HG03469 (cell line): Measurements from ENCODE around the gene RNF40.

ENCODE experiments used
- ATAC-seq: cut with Tn5 transposase; IDR thresholded peaks from one replicate; pipeline ENCODE4 v1.9.1; 2021; ENCODE audit warnings: mild to moderate bottlenecking, moderate library complexity, moderate number of reproducible peaks; ENCODE audit not compliant: unreplicated experiment

The RNF40 gene

DNA sequence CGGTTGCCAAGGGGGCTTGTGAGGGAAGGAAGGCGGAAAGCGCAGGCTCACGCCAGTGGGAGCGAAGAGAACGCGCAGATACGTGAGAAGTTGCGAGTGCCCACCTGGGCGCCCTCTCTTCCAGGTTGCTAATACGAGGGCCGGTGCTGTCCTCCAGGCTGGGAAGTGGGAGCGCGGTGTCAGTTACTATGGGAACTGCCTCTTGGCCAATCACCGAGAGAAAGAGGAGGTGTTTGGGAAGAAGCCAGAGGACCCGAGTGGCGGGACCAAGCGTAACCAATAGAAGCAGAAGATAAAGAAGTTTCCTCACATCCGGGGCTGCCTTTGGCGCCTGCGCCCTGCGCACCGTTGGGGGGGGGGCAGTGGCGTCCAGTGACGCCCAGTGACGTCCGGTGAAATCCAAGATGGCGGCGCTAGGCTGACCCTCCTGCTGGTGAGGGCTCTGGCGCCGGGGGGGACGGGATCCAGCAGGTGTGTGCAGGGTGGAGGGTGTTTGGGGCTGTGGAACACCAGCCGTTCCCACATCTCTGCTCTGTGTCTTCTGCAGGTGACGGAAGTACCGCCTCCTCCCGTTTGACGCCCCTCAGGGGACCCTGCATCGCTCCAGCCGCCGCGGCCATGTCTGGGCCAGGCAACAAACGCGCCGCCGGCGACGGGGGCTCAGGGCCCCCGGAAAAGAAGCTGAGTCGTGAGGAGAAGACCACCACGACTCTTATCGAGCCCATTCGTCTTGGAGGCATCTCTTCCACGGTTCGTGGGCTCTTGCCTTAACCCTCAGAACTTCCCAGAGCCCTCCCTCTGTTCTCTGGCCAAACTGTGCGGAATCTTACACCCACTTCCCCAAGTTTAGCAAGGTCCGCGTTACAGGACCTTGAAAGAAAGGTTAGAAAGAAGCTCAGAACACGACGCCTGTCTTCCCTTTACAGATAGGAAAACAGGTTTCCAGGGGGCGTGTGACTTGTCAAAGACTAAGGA, at the start of gene RNF40, which contains the start of gene CFAP119:
Gene RNF40, plus strand, starts transcription at position 395 of the 975 bp plus-strand sequence. Its CDS starts 224 bp downstream, at position 619.
Gene CFAP119, minus strand, starts transcription at position 135 of the 975 bp plus-strand sequence. CDS start 314 bp downstream, outside the sequence.
- ATAC-seq: peak; percentile 66

DNA sequence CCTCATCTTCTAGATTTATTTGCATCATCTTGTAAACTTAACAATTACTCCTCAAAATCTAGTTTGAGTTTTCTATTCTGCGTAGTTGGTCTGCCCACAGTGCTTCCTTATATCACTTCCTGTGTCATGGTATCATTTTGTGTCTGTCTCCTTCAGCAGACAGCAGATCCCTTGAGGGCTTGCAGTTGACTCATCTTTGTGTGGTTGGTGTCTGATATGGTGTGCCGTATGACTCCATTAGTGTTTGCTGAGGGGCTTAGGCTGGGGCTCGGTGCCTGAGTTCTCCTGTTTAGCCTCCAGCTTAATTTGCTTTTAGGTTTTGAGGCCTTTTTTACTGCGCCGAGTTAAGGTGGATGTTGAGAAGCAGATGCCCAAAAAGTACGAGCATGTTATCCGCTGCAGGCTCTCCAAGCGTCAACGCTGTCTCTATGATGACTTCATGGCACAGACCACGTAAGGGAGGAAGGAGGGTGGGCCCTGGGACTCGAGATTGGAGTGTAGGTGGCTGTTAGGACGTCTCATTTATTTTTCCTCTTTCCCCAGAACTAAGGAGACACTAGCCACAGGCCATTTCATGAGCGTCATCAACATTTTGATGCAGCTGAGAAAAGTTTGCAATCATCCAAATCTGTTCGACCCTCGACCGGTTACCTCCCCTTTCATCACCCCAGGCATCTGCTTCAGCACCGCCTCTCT, 46.2 kb upstream of the RNF40 start:
- ATAC-seq: no peak

DNA sequence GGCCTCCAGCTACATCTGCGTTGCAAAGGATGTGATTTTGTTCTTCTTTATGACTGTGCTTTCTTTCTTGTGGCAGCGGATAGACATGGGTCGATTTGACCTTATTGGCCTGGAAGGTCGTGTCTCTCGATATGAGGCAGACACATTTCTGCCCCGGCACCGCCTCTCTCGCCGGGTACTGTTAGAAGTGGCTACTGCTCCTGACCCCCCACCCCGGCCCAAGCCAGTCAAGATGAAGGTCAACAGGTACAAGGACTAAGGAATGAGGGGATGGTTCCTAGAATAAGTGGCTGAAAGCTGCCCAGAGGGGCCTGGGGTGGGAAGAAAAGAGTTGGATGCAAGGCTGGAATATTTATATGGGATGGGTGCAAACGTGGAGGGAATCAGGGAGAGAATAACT, 42.0 kb upstream of the RNF40 start:
- ATAC-seq: no peak

DNA sequence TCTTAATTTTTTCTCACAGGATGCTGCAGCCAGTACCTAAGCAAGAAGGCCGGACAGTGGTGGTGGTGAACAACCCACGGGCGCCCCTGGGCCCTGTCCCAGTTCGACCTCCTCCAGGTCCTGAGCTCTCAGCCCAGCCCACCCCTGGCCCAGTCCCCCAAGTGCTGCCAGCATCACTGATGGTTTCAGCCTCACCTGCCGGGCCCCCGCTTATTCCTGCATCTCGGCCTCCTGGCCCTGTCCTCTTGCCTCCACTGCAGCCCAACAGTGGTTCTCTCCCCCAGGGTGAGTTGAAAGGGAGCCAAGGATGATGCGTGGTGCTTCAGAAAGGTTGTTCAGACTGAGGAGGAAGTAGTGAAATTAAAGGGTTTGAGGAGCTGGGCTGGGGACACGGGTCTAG, 41.4 kb upstream of the RNF40 start:
- ATAC-seq: no peak

DNA sequence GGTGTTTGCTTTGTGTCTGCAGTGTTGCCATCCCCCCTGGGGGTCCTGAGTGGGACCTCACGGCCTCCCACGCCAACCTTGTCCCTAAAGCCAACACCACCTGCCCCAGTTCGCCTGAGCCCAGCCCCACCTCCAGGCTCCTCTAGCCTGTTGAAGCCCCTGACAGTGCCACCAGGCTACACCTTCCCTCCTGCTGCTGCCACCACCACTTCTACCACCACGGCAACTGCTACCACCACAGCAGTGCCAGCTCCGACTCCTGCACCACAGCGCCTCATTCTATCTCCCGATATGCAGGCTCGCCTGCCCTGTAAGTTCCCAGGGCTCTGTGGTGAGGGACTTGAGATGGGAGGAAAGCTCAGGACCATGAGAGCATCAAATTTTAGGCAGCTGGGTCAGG, 41.0 kb upstream of the RNF40 start:
- no peak for ATAC-seq

DNA sequence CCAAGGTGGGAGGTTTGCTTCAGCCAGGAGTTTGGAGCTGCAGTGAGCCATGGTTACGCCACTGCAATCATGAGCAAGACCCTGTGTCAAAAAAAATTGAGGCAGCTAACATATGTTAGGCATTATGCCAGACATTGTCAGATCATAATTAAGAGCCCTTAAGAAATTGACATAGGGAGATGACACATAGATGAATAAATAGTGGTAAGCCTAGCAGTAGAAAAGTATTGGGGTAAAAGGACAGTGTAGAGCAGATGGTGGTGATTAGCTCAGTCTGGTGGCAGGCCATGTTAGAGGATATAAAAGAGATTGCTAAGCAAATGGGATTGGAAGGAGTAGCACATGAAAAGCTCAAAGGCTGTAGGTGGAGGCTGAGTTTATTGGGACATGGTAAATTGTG, 40.5 kb upstream of the RNF40 start:
- no peak for ATAC-seq

DNA sequence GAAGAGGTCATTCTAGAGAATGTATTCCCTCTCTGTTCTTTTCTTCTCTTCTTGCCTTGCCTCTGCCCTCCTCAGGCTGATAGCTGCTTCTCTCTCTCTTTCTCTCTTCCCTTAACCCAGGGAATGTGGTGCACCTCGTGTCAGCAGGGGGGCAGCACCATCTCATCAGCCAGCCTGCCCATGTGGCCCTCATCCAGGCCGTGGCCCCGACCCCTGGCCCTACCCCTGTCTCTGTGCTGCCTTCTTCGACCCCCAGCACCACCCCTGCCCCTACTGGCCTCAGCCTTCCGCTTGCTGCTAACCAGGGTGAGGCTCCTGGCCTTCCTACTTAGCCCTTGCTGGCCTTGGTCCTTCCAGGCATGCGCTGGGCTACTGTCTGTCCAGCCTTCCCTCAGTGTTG, 39.7 kb upstream of the RNF40 start:
- ATAC-seq: no peak

DNA sequence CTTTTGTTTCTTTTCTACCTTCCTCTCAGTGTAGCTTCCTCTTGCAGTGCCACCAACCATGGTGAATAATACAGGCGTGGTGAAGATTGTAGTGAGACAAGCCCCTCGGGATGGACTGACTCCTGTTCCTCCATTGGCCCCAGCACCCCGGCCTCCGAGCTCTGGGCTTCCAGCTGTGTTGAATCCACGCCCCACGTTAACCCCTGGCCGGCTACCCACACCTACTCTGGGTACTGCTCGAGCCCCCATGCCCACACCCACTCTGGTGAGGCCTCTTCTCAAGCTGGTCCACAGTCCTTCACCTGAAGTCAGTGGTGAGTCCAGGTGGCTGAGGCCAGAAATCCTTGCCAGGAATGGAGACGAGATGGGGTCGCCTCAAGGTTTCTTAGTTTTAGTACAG, 39.2 kb upstream of the RNF40 start:
- ATAC-seq: no peak

DNA sequence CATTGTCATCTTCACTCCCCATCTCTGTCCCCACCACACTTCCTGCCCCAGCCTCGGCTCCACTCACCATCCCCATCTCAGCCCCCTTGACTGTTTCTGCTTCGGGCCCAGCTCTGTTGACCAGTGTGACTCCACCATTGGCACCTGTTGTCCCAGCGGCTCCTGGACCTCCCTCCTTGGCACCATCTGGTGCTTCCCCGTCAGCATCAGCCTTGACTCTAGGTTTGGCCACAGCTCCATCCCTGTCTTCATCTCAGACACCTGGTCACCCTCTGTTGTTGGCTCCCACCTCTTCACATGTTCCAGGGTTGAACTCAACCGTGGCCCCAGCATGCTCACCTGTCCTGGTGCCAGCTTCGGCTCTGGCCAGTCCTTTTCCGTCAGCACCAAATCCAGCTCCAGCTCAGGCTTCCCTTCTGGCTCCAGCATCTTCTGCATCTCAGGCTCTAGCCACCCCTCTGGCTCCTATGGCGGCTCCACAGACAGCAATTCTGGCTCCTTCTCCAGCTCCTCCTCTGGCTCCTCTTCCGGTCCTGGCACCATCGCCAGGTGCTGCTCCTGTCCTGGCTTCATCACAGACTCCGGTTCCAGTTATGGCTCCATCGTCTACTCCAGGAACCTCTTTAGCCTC, 38.3 kb upstream of the RNF40 start:
- ATAC-seq: no peak

DNA sequence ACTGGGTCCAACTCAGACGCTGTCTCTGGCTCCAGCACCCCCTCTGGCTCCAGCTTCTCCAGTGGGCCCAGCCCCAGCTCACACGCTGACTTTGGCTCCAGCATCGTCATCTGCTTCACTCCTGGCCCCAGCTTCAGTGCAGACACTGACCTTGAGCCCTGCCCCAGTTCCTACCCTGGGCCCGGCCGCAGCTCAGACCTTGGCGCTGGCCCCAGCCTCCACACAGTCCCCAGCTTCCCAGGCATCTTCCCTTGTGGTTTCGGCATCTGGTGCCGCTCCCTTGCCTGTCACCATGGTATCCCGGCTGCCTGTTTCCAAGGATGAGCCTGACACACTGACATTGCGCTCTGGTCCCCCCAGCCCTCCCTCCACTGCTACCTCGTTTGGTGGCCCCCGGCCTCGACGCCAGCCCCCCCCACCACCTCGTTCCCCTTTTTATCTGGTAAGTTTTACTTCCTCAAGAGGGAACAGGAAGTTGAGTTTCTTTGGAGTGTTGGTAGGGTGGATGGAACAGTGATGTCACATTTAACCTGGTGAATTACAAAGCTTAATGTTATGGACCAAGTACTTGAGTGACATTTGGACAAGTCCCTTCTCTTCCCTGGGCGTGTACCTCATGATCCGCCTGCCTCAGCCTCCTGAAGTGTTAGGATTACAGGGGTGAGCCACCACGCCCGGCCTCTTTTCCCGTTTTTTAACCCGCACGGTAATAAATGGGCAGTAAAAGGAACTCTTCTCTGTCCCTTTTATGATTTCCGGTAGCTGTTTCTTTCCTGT, 37.3 kb upstream of the RNF40 start:
- ATAC-seq: no peak

DNA sequence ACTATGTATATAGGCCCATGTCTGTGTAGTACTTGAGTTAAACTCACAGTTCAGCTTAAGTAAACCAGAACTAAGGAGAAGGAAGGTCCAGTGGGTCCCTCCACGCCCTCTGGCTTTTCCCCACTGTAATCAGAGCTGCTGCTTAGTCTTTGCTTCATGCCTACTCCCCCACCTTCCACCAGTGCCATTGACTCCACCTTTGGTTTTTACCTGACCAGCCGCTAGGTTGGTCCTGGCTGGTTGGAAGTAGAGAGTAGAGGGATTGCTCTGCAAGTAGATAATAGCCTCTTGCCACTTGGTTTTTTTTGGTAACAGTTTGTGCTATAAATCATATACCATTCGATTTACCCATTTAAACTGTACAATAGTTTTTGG, 36.7 kb upstream of the RNF40 start:
- ATAC-seq: no peak

DNA sequence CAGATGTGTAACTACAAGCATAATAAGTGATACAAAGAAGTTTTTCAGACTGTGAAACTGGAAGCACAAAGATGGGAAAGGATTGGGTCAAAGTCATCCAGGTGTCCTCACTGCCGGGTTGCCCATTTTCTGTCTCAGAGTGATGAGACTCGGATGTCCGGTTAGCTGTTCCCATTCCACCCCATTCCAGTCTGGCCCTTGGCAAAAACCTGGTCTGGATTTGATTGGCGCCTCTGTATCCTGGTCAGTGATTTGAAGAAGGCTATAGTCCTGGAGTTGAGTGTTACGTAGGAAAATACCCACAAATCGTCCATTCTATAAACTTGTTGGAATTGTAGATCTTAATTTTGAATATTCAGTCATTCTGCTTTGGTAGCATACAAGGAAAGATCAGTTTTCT, 33.8 kb upstream of the RNF40 start:
- ATAC-seq: no peak

DNA sequence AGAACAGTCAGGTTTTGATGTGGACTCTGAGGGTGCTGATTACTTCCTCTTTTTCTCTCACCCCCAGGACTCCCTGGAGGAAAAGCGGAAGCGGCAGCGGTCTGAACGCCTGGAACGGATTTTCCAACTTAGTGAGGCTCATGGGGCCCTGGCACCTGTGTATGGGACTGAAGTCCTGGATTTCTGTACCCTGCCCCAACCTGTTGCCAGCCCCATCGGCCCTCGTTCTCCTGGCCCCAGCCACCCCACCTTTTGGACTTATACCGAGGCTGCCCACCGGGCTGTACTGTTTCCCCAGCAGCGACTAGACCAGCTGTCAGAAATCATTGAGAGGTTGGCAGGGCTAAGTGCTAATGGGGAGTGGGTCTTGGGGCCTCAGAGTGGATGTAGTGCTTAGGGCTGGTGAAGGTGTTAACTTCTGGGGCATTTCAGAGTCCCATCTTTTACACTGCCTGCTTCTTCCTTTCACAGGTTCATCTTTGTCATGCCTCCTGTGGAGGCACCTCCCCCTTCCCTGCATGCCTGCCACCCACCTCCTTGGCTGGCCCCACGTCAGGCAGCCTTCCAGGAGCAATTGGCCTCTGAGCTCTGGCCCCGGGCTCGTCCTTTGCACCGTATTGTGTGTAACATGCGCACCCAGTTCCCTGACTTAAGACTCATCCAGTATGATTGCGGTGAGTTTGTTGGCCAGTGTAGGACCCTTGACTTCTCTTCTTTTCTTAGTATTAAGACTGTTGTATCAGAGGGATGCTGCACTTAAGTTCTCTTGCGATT, 33.0 kb upstream of the RNF40 start:
- ATAC-seq: no peak

DNA sequence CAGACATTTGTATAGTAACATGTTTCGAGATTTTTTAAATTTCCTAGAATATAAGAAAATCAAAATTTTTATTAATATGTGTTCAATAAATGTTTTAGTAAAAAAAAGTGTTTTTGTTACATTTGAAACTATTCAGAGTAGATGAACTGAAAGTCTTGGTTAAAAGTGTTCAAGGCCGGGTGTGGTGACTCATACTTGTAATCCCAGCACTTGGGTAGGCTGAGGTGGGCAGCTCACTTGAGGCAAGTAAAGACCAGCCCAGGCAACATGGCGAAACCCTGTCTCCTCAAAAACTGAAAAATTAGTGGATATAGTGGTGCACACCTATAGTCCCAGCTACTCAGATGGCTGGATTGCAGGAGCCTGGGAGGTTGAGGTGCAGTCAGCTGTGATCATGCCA, 30.7 kb upstream of the RNF40 start:
- no peak for ATAC-seq

DNA sequence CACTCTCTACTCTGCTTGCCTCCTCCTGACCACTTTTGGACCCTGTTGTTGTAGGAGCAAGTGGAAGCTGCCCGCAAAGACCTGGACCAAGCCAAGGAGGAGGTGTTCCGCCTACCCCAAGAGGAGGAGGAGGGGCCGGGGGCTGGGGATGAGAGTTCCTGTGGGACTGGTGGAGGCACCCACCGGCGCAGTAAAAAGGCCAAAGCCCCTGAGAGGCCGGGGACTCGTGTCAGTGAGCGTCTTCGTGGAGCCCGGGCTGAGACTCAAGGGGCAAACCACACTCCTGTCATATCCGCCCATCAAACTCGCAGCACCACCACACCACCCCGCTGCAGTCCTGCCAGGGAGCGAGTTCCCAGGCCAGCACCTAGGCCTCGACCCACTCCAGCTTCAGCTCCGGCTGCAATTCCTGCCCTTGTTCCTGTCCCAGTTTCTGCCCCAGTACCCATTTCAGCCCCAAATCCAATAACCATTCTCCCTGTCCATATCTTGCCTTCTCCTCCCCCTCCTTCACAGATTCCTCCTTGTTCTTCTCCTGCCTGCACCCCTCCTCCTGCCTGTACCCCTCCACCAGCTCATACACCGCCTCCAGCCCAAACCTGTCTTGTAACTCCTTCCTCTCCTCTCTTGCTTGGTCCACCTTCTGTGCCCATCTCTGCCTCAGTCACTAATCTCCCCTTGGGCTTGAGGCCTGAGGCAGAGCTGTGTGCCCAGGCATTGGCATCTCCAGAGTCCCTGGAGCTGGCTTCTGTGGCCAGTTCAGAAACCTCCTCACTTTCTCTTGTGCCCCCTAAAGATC, 24.9 kb upstream of the RNF40 start:
- ATAC-seq: no peak

DNA sequence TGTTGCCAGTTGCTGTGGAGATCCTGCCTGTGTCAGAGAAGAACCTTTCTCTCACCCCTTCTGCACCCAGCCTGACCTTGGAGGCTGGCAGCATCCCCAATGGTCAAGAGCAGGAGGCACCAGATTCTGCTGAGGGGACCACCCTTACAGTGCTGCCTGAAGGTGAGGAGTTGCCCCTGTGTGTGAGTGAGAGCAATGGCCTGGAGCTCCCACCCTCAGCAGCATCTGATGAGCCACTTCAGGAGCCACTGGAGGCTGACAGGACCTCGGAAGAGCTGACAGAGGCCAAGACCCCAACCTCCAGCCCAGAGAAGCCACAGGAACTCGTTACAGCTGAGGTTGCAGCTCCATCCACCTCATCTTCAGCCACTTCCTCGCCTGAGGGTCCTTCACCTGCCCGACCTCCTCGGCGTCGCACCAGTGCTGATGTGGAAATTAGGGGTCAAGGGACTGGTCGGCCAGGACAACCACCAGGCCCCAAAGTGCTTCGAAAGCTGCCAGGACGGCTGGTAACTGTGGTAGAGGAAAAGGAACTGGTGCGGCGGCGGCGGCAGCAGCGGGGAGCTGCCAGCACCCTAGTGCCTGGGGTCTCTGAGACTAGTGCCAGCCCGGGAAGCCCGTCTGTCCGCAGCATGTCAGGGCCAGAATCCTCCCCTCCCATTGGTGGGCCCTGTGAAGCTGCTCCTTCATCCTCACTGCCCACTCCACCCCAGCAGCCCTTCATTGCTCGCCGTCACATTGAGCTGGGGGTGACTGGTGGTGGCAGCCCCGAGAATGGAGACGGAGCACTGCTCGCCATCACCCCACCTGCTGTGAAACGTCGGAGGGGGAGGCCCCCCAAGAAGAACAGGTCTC, 24.1 kb upstream of the RNF40 start:
- no peak for ATAC-seq

DNA sequence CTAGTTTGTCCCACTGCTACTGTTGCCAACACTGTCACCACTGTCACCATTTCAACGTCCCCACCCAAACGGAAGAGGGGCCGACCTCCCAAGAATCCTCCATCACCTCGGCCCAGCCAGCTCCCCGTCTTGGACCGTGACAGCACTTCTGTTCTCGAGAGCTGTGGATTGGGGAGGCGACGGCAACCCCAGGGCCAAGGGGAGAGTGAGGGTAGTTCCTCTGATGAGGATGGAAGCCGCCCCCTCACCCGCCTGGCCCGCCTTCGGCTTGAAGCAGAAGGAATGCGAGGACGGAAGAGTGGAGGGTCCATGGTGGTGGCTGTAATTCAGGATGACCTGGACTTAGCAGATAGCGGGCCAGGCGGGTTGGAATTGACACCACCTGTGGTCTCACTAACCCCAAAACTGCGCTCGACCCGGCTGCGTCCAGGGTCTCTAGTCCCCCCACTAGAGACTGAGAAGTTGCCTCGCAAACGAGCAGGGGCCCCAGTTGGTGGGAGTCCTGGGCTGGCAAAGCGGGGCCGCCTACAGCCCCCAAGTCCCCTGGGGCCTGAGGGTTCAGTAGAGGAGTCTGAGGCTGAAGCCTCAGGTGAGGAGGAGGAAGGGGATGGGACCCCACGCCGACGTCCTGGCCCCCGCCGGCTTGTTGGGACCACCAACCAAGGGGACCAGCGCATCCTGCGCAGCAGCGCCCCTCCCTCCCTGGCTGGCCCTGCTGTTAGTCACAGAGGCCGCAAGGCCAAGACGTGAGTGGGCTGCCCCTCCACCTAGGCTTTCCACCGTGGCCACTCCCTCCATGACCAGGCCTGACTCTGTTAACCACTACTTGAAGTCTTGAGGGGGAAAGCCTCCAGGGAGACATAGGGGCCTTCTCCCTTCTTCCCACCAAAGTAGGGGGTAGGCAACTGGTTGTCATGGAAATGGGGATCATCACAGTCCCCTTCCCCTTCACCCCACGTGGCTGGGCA, 22.9 kb upstream of the RNF40 start:
- ATAC-seq: no peak
